ENCODE data around the gene KRTCAP2.
A peak's percentile ranks its signal among the peaks of the same experiment; 100 is the strongest.

KRTCAP2 gene

DNA sequence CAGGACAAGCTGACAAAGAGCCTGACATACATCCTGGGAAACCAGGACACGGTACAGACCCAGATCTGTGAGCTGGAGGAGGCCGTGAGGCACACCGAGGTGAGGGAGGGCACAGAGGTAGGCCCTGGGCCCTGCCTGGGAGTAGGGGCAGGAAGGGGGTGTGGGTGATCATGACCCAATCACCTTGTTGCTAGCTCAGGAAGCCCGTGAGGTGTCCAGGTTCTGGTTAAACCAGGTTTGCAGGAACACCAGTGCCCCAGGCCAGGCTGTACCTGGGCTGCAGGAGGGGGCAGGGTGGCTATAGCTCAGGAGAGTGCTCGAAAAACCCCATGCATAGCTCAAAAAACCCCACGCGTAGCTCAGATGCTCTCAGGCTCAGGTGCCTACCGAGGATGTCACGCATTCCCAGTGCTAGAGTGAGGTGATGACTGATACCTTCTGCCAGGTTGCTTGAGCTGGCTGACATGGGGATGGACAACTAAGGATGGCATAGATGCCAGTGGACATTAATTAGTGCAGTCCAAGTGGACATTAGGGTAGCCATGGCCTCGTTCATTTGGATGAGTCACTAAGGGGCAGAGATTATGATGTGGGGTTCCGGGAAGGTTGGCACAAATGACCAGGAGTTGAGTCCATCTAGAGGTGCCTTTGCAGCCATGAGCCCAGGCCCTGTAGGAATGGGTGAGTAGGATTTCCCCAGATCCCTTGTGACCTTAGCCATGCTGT is 4.3 kb upstream of the KRTCAP2 start:
- no peak overlapping the region for H3K27ac ChIP-seq
- TF ChIP-seq, protein P1, sequence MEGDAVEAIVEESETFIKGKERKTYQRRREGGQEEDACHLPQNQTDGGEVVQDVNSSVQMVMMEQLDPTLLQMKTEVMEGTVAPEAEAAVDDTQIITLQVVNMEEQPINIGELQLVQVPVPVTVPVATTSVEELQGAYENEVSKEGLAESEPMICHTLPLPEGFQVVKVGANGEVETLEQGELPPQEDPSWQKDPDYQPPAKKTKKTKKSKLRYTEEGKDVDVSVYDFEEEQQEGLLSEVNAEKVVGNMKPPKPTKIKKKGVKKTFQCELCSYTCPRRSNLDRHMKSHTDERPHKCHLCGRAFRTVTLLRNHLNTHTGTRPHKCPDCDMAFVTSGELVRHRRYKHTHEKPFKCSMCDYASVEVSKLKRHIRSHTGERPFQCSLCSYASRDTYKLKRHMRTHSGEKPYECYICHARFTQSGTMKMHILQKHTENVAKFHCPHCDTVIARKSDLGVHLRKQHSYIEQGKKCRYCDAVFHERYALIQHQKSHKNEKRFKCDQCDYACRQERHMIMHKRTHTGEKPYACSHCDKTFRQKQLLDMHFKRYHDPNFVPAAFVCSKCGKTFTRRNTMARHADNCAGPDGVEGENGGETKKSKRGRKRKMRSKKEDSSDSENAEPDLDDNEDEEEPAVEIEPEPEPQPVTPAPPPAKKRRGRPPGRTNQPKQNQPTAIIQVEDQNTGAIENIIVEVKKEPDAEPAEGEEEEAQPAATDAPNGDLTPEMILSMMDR (IDR thresholded peaks at IDR 0.05), result no peak
- H3K79me2 ChIP-seq, result no peaks in the 10 kb centered on the region
- no peak overlapping the region for H3K4me3 ChIP-seq (ENCODE audit: low read depth, low read length)
- H3K9ac ChIP-seq, result no peak overlapping the region
- no peaks in the 10 kb centered on the region for H3K36me3 ChIP-seq (ENCODE audit: control insufficient read depth, insufficient read depth, low read length)
- H3K27me3 ChIP-seq (ENCODE audit: control insufficient read depth, insufficient read depth, low read length), result no peaks in the 10 kb centered on the region
- no peak overlapping the region for H2AFZ ChIP-seq
- no peak overlapping the region for H3K4me2 ChIP-seq (ENCODE audit: low read length)
- H3K4me1 ChIP-seq, result no peaks in the 10 kb centered on the region
- H3K9me3 ChIP-seq (ENCODE audit: control insufficient read depth, low read length), result no peaks in the 10 kb centered on the region

DNA sequence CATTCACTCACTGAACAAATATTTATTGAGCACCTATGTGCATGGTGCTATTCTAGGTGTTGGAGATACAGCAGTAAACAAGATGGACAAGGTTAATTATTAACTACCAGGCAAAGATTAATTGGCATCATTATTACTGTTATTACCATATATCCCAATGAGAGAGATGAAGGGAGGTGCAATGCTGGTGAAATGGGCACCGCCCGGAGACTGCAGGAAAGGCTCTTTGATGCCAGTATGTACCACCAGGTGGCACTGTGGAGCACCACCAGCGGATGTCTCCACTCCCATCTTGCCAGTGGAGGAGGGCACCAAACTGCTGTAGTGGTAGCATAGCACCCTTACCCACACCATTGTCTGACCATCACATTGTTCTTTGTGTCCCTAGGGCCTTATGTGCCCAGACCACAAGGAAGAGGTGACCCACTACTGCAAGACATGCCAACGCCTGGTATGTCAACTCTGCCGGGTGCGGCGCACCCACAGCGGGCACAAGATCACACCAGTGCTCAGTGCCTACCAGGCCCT is 3.5 kb upstream of the KRTCAP2 start:
- Histone ChIP-seq H3K36me3 (ENCODE audit: control insufficient read depth, insufficient read depth, low read length) (no peaks in the 10 kb centered on the region), H3K79me2 (no peaks in the 10 kb centered on the region), H3K4me3 (ENCODE audit: low read depth, low read length) (no peak overlapping the region), H3K9me3 (ENCODE audit: control insufficient read depth, low read length) (no peaks in the 10 kb centered on the region), H3K27ac (no peak overlapping the region), H3K4me1 (no peaks in the 10 kb centered on the region), H3K9ac (no peak overlapping the region), H3K4me2 (ENCODE audit: low read length) (no peak overlapping the region), H2AFZ (no peak overlapping the region), H3K27me3 (ENCODE audit: control insufficient read depth, insufficient read depth, low read length) (no peaks in the 10 kb centered on the region)
- TF ChIP-seq, protein P1 (IDR thresholded peaks at IDR 0.05), result peak; percentile 74

DNA sequence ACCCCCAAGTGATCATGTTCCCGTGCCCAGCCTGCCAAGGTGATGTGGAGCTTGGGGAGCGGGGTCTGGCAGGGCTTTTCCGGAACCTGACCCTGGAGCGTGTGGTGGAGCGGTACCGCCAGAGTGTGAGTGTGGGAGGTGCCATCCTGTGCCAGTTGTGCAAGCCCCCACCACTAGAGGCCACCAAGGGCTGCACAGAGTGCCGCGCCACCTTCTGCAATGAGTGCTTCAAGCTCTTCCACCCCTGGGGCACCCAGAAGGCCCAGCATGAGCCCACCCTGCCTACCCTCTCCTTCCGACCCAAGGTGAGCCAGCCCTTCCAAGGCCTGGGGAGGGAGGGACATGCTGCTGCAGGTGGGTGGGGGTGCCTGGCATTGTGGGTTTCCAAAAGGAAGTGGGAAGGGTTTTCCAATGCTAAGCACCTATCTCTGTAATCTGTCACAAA is 2.8 kb upstream of the KRTCAP2 start:
- Histone ChIP-seq H3K27ac (no peak overlapping the region), H3K27me3 (ENCODE audit: control insufficient read depth, insufficient read depth, low read length) (no peaks in the 10 kb centered on the region), H3K9me3 (ENCODE audit: control insufficient read depth, low read length) (no peaks in the 10 kb centered on the region), H3K4me3 (ENCODE audit: low read depth, low read length) (no peak overlapping the region), H2AFZ (no peak overlapping the region), H3K4me1 (no peaks in the 10 kb centered on the region), H3K4me2 (ENCODE audit: low read length) (no peak overlapping the region), H3K79me2 (no peaks in the 10 kb centered on the region), H3K9ac (no peak overlapping the region), H3K36me3 (ENCODE audit: control insufficient read depth, insufficient read depth, low read length) (no peaks in the 10 kb centered on the region)
- TF ChIP-seq, protein P1 (IDR thresholded peaks at IDR 0.05), result no peak

DNA sequence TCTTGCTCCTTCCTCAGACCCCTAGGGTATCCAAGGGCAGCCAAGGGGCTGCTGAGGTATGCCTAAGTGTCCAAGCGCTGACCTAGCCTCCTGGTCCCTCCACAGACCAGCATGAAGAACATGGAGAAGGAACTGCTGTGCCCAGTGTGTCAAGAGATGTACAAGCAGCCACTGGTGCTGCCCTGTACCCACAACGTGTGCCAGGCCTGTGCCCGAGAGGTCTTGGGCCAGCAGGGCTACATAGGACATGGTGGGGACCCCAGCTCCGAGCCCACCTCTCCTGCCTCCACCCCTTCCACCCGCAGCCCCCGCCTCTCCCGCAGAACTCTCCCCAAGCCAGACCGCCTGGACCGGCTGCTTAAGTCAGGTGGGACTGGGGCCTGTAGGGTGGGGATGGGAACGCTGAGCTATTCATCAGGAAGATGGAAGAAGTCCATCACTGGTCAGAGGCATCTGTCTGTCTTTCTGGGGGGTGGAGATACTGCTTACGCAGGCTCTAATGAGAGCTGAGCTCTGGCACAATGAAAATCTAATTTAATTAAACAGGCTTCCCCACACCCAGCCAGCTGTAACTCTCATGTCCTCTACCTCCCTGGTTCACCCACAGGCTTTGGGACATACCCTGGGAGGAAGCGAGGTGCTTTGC is 2.3 kb upstream of the KRTCAP2 start:
- no peak overlapping the region for H3K9ac ChIP-seq
- no peak overlapping the region for H3K4me3 ChIP-seq (ENCODE audit: low read depth, low read length)
- H3K79me2 ChIP-seq, result no peaks in the 10 kb centered on the region
- no peaks in the 10 kb centered on the region for H3K36me3 ChIP-seq (ENCODE audit: control insufficient read depth, insufficient read depth, low read length)
- H3K27me3 ChIP-seq (ENCODE audit: control insufficient read depth, insufficient read depth, low read length), result no peaks in the 10 kb centered on the region
- no peak overlapping the region for H2AFZ ChIP-seq
- TF ChIP-seq, protein P1 (IDR thresholded peaks at IDR 0.05), result no peak
- no peaks in the 10 kb centered on the region for H3K4me1 ChIP-seq
- H3K27ac ChIP-seq, result no peak overlapping the region
- H3K9me3 ChIP-seq (ENCODE audit: control insufficient read depth, low read length), result no peaks in the 10 kb centered on the region
- H3K4me2 ChIP-seq (ENCODE audit: low read length), result no peak overlapping the region

Data from parathyroid adenoma (tissue), 2 donors.